HTERT RPE-1 (cell line): ENCODE measurements around the gene SDF2.
"Not testable (repeated sequence)": the region's sequence is repeated elsewhere in the genome, so short reads cannot be mapped to it uniquely, and the experiment has no call there.

ENCODE experiments used
- in situ Hi-C: fragments of 300-500 bp; cut with MboI; formaldehyde crosslinking; loops from 4 replicates; pipeline ENCODE4 v1.14.3; 2020; ENCODE audit warnings: low sequenced_read_pairs

The SDF2 gene

DNA sequence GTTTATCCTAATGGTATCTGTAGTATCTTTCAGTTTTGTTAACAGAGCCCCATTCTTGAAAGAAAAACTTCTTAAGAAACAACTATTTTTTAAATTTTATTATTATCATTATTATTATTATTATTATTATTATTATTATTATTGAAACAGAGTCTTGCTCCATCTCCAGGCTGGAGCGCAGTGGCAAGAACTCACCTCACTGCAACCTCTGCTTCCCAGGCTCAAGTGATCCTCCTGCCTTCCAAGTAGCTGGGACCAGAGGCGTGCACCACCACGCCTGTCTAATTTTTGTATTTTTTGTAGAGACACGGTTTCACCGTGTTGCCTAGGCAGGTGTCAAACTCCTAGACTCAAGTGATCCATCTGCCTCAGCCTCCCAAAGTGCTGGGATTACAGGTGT, 23.7 kb upstream of the SDF2 start:
- in situ Hi-C loops: no loop called here

DNA sequence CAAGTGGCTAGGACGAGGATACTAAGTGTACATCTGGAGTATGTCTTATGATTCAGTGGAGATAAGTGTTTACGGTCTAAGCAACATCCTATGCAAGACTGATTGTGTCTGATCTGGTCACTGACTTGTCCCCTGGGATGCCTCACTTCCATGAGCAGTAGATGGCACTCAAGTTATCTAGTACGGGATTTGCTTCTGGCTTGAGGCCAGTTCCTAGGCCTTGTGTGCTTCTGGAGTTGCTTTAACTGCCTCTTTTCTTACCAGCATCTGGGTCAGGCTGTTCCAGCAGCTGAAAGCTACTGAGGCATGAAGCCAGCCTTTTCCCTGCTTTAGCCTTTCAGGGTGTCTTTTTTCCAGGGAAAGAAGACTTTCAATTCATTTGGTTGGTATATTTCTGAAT, 23.3 kb upstream of the SDF2 start:
- in situ Hi-C loops: no loop called here

DNA sequence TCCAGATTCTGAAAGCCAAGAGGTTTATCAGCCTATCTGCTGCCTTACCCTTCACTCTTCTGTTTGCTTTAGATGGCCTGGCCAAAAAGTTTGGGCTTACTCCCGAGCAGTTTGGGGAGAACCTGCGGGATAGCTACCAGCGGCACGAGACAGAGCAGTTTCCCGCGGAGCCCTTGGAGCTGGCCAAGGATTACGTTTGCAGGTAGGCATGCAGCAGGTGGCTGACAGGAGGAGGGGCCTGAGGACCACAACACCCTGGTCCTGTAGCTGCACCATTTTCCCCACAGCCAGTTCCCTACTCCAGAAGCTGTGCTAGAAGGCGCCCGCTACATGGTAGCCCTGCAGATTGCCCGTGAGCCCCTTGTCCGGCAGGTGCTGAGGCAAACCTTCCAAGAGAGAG, 20.9 kb upstream of the SDF2 start:
- in situ Hi-C loops: no loop called here

DNA sequence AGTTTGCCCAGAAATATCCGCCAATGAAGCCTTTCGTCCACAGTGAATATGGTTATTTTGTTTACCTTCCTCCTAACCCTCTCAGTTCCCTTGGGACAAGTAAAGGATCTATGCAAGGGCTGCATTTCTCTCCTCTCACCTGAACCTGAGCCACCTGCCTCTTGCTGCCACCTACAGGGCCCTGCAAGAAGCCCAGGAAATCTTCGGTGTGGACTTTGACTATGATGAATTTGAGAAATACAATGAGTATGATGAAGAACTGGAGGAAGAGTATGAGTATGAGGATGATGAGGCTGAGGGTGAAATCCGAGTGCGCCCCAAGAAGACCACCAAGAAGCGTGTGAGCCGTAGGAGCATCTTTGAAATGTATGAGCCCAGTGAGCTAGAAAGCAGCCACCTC, 14.3 kb upstream of the SDF2 start:
- in situ Hi-C loops: no loop called here

DNA sequence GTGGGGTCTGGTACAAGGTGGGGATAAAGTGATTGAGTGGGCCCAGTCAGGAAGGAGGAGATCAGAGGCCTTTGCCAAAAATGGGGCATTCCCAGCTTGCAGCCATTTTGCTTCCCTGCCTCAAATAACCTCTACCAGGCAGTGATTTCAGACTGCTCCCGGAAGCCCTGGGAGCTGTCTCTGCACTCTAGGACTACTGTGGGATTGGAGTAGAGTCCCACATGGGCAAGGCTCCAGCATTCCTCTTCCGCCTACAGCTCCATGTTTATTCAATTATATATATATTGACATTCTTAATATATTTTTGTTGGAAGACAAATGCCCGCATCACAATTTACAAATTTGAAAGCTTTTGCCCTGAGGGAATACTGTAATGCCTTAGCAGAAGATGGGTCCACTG, 13.8 kb upstream of the SDF2 start:
- in situ Hi-C loops: no loop called here

DNA sequence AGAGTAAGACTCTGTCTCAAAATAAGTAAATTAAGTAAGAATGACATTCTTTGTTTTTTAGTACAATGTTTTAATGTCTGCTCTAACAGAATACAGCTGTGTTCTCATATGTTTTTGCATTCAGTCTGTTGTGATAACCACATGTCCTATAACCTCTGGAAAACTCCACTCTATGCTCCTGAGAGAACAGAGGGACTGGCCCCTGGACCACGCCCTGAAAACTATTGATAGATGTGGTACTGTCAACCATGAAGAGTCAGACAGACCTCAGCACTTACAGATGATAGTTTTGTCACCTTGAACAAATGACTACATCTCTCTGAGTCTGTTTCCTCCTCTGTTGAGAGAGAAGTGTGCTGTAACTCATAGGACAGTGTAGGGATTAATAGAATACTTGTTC, 8.2 kb upstream of the SDF2 start:
- in situ Hi-C loops: no loop called here

DNA sequence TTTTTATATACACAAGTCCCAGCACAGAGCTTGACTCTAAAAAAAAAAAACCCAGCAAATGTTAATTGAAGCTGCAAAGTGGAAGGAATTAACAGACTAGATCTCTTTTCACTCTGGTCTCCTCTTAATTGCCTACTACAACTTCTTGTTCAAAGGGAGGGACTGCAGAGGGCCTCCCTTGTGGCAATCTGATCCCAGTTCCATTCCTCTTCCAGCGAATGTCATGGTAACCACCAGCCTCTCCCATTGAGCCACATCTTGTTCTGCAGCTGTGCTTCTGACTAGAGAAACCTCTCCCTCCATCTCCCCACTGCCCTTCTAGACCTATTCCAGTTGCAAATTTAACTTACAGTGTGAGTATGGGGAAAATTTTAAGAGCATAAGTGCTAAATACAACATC, 6.2 kb upstream of the SDF2 start:
- in situ Hi-C loops: no loop called here

DNA sequence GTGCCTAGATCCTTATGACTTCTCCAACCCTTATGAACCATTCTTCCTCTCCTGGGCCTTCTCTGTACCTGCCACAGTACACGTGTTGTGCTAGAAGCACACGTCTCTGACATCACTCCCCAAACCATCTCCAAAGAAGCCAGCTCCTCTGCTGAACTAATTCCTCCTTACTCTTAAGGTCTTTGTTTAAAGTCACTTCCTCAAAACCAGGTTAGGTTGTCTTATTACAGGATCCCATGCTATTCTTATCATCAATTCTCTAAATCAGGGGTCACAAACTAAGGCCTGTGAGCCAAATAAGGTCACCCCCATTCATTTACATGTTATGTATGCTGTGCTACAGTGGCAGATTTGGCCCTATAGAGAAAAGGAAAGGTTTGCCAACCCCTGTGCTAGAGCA, 4.3 kb upstream of the SDF2 start:
- in situ Hi-C loops: no loop called here

DNA sequence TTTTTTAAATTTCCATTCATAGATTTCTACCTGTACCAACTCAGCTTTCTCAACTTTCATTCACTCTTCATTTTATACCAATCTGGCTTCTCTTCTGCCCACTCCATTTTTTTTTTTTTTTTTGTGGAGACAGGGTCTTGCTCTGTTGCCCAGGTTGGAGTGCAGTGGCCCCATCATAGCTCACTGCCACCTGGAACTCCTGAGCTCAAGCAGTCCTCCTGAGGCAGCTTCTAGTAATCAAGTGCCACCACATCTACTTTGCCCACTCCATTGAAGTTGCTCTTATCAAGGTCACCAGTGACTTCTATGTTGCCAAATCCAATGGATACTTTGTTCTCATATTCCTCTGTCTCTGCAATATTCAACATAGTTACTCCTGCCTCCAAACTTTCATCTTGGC, 2.0 kb upstream of the SDF2 start:
- in situ Hi-C loops: no loop called here

DNA sequence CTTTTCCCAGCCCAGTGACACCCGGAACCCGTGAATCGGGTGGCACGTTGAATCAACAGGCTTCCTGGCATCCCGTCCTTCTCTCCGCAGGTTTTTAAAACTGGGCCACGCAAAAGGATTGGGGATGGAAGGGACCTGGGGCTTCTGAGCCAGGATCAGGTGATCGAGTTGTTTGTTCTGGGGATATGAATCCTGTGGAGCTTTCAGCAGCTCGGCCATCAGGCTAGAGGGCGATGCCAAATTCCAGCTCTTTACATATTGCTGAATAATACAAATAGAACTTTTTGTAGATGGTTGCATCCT, 772 bp upstream of the SDF2 start:
- in situ Hi-C loops: no loop called here

DNA sequence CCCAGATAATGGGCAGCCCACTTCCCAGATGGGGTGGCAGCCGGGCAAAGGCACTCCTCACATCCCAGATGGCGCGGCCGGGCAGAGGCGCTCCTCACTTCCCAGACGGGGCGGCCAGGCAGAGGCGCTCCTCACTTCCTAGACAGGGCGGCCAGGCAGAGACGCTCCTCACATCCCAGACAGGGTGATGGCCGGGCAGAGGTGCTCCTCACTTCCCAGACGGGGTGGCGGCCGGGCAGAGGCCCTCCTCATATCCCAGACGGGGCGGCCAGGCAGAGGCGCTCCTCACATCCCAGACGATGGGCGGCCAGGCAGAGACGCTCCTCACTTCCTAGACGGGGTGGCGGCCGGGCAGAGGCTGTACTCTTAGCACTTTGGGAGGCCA, 2.2 kb downstream of the SDF2 start:
- in situ Hi-C loops: not testable (repeated sequence)

DNA sequence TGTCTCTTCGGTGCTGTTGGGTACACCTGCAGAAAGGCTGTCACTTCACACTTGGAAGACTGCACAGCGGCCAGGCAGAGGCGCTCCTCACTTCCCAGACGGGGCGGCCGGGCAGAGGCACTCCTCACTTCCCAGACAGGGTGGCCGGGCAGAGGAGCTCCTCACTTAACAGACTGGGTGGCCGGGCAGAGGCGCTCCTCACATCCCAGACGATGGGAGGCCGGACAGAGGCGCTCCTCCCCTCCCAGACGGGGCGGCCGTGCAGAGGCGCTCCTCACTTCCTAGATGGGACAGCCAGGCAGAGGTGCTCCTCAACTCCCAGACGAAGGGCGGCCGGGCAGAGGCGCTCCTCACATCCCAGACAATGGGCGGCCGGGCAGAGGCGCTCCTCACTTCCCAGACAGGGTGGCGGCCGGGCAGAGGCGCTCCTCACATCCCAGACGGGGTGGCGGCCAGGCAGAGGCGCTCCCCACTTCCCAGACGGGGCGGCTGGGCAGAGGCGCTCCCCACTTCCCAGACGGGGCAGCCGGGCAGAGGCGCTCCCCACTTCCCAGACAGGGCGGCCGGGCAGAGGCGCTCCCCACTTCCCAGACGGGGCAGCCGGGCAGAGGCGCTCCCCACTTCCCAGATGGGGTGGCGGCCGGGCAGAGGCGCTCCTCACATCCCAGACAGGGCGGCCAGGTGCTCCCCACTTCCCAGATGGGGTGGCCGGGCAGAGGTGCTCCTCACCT, 2.8 kb downstream of the SDF2 start:
- in situ Hi-C loops: not testable (repeated sequence)

DNA sequence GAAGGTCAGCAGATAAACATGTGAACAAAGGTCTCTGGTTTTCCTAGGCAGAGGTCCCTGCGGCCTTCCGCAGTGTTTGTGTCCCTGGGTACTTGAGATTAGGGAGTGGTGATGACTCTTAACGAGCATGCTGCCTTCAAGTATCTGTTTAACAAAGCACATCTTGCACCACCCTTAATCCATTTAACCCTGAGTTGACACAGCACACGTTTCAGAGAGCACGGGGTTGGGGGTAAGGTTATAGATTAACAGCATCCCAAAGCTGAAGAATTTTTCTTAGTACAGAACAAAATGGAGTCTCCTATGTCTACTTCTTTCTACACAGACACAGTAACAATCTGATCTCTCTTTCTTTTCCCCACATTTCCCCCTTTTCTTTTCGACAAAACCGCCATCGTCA, 3.4 kb downstream of the SDF2 start:
- in situ Hi-C loops: not testable (repeated sequence)

DNA sequence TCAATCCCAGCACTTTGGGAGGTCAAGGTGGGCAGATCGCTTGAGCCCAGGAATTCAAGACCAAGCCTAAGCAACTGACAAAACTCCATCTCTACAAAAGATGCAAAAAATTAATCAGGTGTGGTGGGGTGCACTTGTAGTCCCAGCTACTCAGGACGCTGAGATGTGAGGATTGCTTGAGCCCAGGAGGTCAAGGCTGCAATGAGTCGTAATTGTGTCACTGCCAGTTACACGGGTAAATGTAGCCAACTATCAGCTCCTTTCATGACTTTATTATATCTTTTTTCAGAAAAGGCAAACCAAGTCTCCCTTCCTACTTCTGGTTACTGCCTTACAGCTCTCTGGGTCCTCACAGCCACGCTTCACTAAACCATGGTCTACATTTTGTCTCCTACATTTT, 4.0 kb downstream of the SDF2 start:
- in situ Hi-C loops: no loop called here

DNA sequence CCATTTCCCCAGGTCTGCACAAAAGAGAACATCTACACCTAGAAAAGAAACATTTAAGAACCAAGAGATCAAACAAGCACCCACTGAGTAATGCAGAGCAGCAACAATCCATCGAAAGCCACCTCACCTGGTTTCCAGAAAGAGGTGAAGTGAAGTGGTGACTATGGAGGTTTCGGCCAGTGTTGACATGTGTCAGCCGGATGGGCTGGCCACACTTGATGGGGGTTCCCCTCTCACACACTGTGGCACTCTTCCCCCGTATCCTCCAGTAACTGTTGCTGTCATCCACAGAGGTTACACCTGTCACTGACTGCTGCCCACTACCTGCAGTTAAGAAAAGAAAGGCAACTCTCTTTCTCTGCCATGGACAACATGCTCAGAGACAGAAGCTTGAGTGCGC, 6.5 kb downstream of the SDF2 start:
- in situ Hi-C loops: no loop called here

DNA sequence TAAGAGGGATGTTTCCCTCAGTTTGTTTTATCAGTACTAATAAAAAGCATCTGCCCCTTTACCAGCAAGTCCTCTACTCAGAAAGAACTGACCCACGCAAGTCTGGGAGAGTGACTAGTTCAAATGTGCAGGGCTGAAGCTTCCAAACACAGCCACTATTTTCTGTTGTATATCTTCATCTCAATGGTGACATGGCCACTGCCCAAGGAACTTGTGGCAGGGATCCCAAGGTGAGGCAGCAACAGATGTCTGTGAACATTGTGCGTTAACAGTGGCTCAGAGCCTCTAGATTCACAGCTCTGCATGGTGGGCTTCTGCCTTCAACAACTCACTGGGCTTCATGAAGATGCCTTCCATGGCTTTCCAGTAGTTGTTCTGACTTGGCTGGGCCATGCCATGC, 13.0 kb downstream of the SDF2 start:
- in situ Hi-C loops: no loop called here

DNA sequence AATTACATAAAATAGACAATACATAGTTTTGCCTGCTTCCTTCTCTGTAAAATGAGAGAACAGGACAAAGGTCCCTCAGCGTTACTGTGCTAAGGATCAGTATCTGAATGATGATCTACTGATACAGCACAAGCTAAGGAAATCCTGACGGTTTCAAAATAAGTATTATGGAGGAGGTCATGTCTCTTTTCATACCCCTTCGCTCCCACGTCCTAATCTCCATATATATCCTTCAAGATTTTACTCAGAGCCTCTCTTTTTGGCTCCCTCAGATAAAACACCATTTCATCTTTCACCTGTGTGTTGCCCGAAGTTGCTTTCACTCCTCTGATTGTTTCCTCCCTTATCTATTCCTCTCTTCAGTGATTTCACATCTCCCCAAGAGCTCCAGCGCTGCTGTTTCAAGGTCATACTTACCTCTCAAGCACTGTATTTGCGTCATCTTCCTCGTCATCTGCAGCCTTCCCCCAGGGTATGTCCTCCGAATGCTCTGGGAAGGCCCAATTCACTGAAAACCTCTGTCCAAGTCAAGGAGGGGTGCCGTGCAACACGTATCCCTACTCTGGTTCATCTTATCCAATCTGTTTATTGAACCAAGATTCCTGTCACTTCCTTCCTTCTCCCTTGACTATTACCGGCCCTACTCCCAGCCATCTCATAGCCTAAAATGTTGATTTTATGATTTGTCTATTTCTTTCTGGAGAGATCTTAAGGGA, 15.5 kb downstream of the SDF2 start:
- in situ Hi-C loops: no loop called here

DNA sequence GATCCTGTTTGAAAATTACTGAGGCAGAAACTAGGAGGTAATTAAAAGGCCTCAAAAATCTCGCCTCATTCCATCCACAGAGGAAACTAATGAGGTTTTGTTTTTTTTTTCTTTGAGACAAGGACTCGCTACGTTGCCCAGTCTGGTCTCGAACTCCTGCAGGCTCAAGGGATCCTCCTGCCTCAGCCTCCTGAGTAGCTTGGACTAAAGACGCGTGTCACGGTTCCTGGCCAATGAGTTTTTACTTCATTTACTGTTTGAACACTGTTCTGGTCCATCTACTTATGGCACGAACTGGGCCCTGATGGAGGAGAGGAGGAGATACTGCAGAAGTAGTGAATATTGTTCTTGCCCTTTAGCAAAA, 16.1 kb downstream of the SDF2 start:
- in situ Hi-C loops: no loop called here

DNA sequence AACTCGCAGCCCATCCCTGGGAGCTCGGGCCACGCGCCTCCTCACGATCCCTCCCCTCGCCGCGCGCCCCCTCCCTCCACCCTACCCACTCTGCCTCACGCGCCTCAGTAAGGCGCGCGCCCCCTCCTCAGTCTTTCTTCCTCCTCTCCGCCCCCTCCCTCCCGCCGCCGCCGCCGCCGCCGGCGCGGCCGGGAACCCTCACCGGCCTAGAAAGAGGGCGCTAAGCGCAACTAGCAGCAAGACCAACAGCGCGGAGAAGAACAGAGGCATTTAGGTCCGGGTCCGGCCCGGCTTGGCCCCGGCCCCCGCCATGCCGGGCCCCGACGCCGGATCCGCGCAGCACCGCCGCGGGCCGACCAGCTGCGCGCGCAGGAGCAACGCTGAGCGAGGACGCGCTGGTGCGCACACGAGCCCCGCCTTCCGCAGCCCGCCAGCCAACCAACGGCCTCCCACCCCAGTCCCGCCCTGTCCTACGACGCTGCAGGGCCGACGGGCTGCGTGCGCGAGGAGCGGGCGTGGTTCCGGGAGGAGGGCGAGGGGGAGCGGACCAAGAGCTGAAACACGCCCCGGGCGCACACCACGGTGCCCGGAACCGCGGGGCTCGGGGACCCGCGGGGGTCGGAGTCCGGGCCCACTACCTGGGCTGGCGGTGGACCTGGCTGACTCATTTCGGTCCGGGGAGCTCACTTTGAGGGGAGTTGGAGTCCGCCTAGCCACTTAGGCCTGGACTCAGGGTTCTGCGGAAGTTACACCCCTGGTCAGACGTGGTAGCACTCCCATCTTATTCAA, 16.7 kb downstream of the SDF2 start, which contains the start of gene BLTP2:
TSS of gene BLTP2 (minus strand) at position 372 of the 789 bp plus-strand sequence. CDS start at position 270, 102 bp downstream.
- in situ Hi-C loops: no loop called here

DNA sequence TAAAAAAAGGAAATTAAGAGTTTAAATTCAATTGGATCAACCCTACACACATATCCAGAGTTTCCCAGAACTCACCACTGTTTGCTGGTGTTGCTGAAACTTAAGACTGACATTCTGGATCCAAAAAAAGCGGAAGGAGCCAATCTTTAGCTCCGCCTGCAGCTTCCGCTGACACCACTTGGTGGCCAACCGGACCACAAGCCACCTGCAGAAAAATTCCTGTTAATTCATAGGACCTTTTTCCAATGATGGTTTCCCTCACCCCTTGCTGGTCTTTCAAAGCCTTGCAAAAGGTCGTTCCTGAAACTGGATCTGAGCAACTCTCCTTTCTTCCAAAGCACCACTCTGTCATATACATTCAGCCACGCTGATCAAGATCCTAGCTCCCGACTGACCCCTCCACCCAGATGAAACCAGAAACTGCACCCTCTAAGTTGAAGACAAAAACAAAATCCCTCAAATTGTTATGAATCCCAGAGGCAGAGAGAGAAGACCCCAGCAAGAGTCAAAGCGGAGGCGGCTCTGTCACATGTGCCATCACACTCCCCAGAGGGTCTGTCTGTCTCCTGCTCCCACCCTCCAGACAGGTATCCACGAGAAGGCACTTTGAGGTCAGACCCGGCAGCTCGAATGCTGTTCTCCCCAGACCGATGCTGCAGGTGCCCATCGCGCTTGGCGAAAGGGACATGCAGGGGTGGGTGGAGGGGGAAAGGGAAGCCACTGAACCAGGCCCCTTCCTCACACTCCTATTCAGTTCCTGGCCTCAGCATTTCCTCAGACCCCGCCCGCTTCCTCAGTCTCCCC, 17.5 kb downstream of the SDF2 start:
- in situ Hi-C loops: no loop called here

DNA sequence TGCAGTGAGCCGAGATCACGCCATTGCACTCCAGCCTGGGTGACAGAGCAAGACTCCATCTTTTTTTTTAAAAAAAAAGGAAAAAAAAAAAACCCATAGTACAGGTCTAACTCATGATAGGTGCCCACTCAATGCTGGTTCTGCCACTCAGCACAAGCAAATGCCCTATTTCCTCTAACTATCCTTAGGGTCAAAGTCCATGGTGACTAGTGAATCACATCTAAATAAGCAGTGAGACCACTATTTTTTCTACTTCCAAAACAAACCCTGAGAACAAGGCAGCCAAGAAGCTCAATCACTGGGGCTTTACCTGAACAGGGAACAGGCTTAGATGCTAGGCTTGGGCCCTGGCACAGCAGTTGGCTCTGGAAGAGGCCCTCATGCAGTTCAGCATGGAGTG, 20.1 kb downstream of the SDF2 start:
- in situ Hi-C loops: no loop called here
